ENCODE data around the gene PLCH1. TPM values are rescaled to one million over a fixed set of nuclear protein-coding genes. Genes with fewer than 3 reads are reported as not detected.

Gene PLCH1
- total and polyA plus RNA-seq, 2 experiments from 2014 or later = 8.1 to 25.3 TPM

DNA sequence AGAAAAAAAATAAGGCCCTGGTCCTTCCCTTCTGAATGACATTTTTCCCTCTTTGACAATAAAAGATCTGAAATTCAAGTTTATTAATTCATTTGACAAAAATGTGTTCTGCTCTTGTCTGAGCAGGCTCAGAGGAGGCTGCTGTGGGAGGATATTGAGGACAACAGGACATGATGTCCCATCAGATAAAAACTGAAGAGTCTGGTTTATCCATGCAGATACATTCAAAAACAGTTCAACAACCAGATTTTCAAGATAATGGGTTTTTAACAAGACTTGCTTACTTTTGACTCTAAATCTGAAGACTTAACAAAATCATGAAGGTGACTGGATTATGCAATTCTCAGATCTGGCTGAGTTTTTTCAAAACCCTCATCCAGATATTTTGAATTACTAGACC, 414.5 kb downstream of the PLCH1 start:
- peaks cover 8% of the 10 kb centered on the region for H3K4me1 Mint-ChIP-seq
- Histone ChIP-seq H3K27me3 (ENCODE audit: insufficient read depth) (no peaks in the 10 kb centered on the region), H3K79me2 (replicated peaks; ENCODE audit: insufficient read depth) (no peaks in the 10 kb centered on the region), H3K36me3 (ENCODE audit: insufficient read depth) (no peaks in the 10 kb centered on the region), H3F3A (replicated peaks; ENCODE audit: low read depth) (no peaks in the 10 kb centered on the region), H2AFZ (no peak overlapping the region), H3K27ac (ENCODE audit: low read depth) (no peak overlapping the region), H3K4me2 (no peak overlapping the region), H4K20me1 (replicated peaks; ENCODE audit: insufficient read depth) (no peaks in the 10 kb centered on the region), H3K4me1 (ENCODE audit: insufficient read depth) (no peaks in the 10 kb centered on the region; the same call in none of the 2 replicates), H3K9me2 (ENCODE audit: insufficient read depth) (no peaks in the 10 kb centered on the region), H3K4me3 (no peak overlapping the region)
- TF ChIP-seq JUNB (IDR thresholded peaks at IDR 0.05; ENCODE audit: unreplicated experiment) (no peak), EZH2phosphoT487 (IDR thresholded peaks at IDR 0.05; ENCODE audit: unreplicated experiment) (no peak), NANOG (IDR thresholded peaks at IDR 0.05; ENCODE audit: borderline replicate concordance) (no peak), ZNF114 (CRISPR knock-in tag; IDR thresholded peaks at IDR 0.05) (no peak), CREB1 (CRISPR knock-in tag; IDR thresholded peaks at IDR 0.05; ENCODE audit: low read depth) (no peak), STAT1 (IDR thresholded peaks at IDR 0.05; ENCODE audit: unreplicated experiment) (no peak), REST (IDR thresholded peaks at IDR 0.05; ENCODE audit: unreplicated experiment) (no peak), POLR2AphosphoS5 (IDR thresholded peaks at IDR 0.05; ENCODE audit: low read depth) (no peak), ZNF331 (CRISPR knock-in tag; IDR thresholded peaks at IDR 0.05; ENCODE audit: low read depth) (no peak)
- TF ChIP-seq, protein P1, sequence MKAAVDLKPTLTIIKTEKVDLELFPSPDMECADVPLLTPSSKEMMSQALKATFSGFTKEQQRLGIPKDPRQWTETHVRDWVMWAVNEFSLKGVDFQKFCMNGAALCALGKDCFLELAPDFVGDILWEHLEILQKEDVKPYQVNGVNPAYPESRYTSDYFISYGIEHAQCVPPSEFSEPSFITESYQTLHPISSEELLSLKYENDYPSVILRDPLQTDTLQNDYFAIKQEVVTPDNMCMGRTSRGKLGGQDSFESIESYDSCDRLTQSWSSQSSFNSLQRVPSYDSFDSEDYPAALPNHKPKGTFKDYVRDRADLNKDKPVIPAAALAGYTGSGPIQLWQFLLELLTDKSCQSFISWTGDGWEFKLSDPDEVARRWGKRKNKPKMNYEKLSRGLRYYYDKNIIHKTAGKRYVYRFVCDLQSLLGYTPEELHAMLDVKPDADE (IDR thresholded peaks at IDR 0.05) = no peak
- no peaks in the 10 kb centered on the region for H3K27me3 Mint-ChIP-seq (ENCODE audit: insufficient read depth, low read depth, poor library complexity)
- H3K36me3 Mint-ChIP-seq (ENCODE audit: low read depth) = no peaks in the 10 kb centered on the region
- DNase-seq (ENCODE audit: low spot score) (no peak), ATAC-seq (no peak)
- H3K9me3 Mint-ChIP-seq = no peaks in the 10 kb centered on the region
- no peak overlapping the region for H3K27ac Mint-ChIP-seq
- no peak overlapping the region for H3K4me3 Mint-ChIP-seq

- no peak overlapping the region for H3K27ac ChIP-seq (ENCODE audit: low read depth)
- H3K4me3 Mint-ChIP-seq = no peak overlapping the region
- no peak overlapping the region for H3K27ac Mint-ChIP-seq
- no peaks in the 10 kb centered on the region for H3K9me2 ChIP-seq (ENCODE audit: insufficient read depth)
- H2AFZ ChIP-seq = peak overlapping the region; percentile 70; the same call in 1 of the 2 replicates
- H4K20me1 ChIP-seq (replicated peaks; ENCODE audit: insufficient read depth) = no peaks in the 10 kb centered on the region
- H3K4me1 ChIP-seq (ENCODE audit: insufficient read depth) = no peaks in the 10 kb centered on the region; the same call in none of the 2 replicates
- H3K27me3 Mint-ChIP-seq (ENCODE audit: insufficient read depth, low read depth, poor library complexity) = no peaks in the 10 kb centered on the region
- DNase-seq (ENCODE audit: low spot score) (no peak), ATAC-seq (no peak)
- H3K27me3 ChIP-seq (ENCODE audit: insufficient read depth) = no peaks in the 10 kb centered on the region
- no peaks in the 10 kb centered on the region for H3K36me3 ChIP-seq (ENCODE audit: insufficient read depth)
- no peak overlapping the region for H3K4me2 ChIP-seq
- no peak overlapping the region for H3K4me3 ChIP-seq
- no peaks in the 10 kb centered on the region for H3K36me3 Mint-ChIP-seq (ENCODE audit: low read depth)
- H3K9me3 Mint-ChIP-seq = no peaks in the 10 kb centered on the region
- peaks cover 13% of the 10 kb centered on the region for H3K4me1 Mint-ChIP-seq
- no peaks in the 10 kb centered on the region for H3K79me2 ChIP-seq (replicated peaks; ENCODE audit: insufficient read depth)
- 0 out of 2 replicates have a peak, but pooled peaks cover 3% of the 10 kb centered on the region for H3F3A ChIP-seq (replicated peaks; ENCODE audit: low read depth)
- TF ChIP-seq CREB1 (CRISPR knock-in tag; IDR thresholded peaks at IDR 0.05; ENCODE audit: low read depth) = no peak
- TF ChIP-seq ZNF331 (CRISPR knock-in tag; IDR thresholded peaks at IDR 0.05; ENCODE audit: low read depth) = no peak
- TF ChIP-seq EZH2 (IDR thresholded peaks at IDR 0.05; ENCODE audit: low read depth, unreplicated experiment) = no peak
- no peak for TF ChIP-seq ZNF462 (CRISPR knock-in tag; IDR thresholded peaks at IDR 0.05)
These were observed 415.3 kb downstream of the PLCH1 start for GRCh38 chr3:155329513-155330048.
